Uterus (tissue), 4 donors: ENCODE data around the gene KLHL7. TPM values are rescaled to one million over a fixed set of nuclear protein-coding genes. Genes with fewer than 3 reads are reported as not detected.

Source experiments
- DNase-seq, 2 donors: peaks; one replicate each; pipeline ENCODE4 v3.0.0-alpha.2; 2019 to 2020
- H3K27ac ChIP-seq, 2 donors: fragments of 200-600 bp; sonication (generic); 1 replicate in 1 of 2; 2 replicates in 1 of 2; pipeline ENCODE4 v1.5.1; 2016 to 2018
- H3K27me3 ChIP-seq, 2 donors: fragments of 200-600 bp; sonication (generic); one replicate each; pipeline ENCODE4 v1.5.1; 2018 to 2019; ENCODE audit warnings: control low read depth in 1 of 2
- H3K36me3 ChIP-seq, 2 donors: fragments of 200-600 bp; sonication (generic); one replicate each; pipeline ENCODE4 v1.5.1; 2019; ENCODE audit warnings: control low read depth in 1 of 2
- H3K4me1 ChIP-seq, 2 donors: fragments of 200-600 bp; sonication (generic); one replicate each; pipeline ENCODE4 v1.5.1; 2018 to 2019; ENCODE audit warnings: control low read depth in 1 of 2
- H3K4me3 ChIP-seq, 2 donors: fragments of 200-600 bp; sonication (generic); 1 replicate in 1 of 2; 2 replicates in 1 of 2; pipeline ENCODE4 v1.5.1; 2018 to 2019; ENCODE audit warnings: mild to moderate bottlenecking in 1 of 2
- H3K9me3 ChIP-seq, 2 donors: fragments of 200-600 bp; sonication (generic); one replicate each; pipeline ENCODE4 v1.5.1; 2019; ENCODE audit warnings: control low read depth in 1 of 2
- CTCF ChIP-seq, 4 experiments: fragments of 200-600 bp in 2 of 4; fragments of 450-650 bp in 2 of 4; sonication (generic) in 2 of 4; IDR thresholded peaks; one replicate each; pipeline ENCODE4 v1.5.1; 2016 to 2019; ENCODE audit warnings: antibody characterized with exemption in 4 of 4, mild to moderate bottlenecking in 2 of 4, moderate library complexity in 1 of 4
- POLR2A ChIP-seq, 2 donors: fragments of 450-650 bp; IDR thresholded peaks; one replicate each; pipeline ENCODE4 v1.6.1; 2016; ENCODE audit warnings: antibody characterized with exemption in 2 of 2, mild to moderate bottlenecking in 1 of 2, moderate library complexity in 1 of 2
- intact Hi-C: fragments of 100-400 bp; cut with DNase I; formaldehyde crosslinking; loops from one replicate; pipeline ENCODE4 v1.15.1; 2023; ENCODE audit warnings: low total_unique reads
- total RNA-seq, 4 donors: library from RNA; depleted of rRNA in 3 of 4; stranded (reverse); fragments of >200 nt in 3 of 4; gene quantifications; one replicate each; pipeline versions ENCODE4 v1.1.0 to v1.2.4, GENCODE V29; 2014 to 2023
- donor health status: DM: yes; HTN: yes; CAD: no.

The KLHL7 gene
- total RNA-seq, 4 donors from 2014 or later: 12.0 to 136 (median 45.1) TPM

DNA sequence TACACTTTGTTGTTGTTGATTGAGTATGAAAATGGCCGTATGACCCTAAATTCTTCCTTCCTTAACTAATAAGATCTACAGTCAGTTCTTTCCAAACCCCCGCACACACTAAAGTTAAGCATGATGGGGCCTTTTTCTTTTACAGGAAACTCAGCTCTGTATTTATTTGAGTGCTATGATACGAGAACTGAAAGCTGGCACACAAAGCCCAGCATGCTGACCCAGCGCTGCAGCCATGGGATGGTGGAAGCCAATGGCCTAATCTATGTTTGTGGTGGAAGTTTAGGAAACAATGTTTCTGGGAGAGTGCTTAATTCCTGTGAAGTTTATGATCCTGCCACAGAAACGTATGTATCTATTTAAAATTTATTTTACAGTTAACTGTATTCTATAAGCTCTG is 62.1 kb downstream of the KLHL7 start:
- Histone ChIP-seq H3K9me3 (no peaks in the 10 kb centered on the region), H3K27ac (no peak overlapping the region), H3K4me1 (no peaks in the 10 kb centered on the region), H3K36me3 (no peaks in the 10 kb centered on the region), H3K27me3 (no peaks in the 10 kb centered on the region), H3K4me3 (no peak overlapping the region)
- no peak for DNase-seq
- intact Hi-C loops: no loop called here
- TF ChIP-seq POLR2A (IDR thresholded peaks at IDR 0.05) (no peak), CTCF (IDR thresholded peaks at IDR 0.05) (no peak)

DNA sequence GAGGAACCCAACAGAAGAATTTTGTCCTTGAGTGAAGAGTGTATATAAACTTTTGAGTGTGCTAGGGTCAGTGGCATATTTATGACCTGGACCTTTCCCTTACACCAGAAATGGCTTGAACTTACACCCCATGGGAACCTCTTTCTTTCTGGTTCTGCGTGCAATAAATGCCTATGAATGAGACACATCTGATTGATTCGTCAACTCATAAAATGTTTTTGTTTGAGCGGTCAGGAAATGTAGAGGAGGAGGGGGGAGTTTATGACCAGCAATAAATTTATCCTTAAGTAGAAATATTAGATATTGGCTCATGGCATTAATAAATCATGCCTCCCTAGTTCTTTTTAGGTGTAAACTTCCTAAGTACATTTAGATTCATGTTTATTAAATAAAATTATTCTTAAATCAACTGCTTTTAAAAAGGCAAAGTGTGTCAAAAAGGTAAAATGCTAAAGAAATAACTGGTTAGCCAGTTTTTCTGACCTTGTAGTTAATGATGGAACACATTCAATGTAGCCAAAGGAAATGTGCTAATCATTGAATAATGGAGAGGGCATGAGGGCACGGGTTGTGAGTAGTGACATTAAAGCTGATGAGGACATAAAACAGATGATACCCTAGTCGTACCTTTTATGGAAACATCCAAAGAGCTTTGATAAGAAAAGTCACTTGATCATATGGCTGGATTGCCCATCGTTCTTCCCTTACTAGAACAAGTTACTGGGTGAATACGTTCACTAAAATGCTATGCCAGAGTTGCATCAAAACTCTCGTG is 62.7 kb downstream of the KLHL7 start:
- DNase-seq: no peak
- Histone ChIP-seq H3K27me3 (no peaks in the 10 kb centered on the region), H3K27ac (no peak overlapping the region), H3K9me3 (no peaks in the 10 kb centered on the region), H3K4me3 (no peak overlapping the region), H3K4me1 (no peaks in the 10 kb centered on the region), H3K36me3 (no peaks in the 10 kb centered on the region)
- intact Hi-C loops: no loop called here
- TF ChIP-seq CTCF (IDR thresholded peaks at IDR 0.05) (no peak), POLR2A (IDR thresholded peaks at IDR 0.05) (no peak)

GRCh38 chr7:23175938-23176337 is 70.4 kb downstream of the KLHL7 start:
- Histone ChIP-seq H3K4me1 (no peaks in the 10 kb centered on the region), H3K27me3 (no peaks in the 10 kb centered on the region), H3K4me3 (no peak overlapping the region), H3K36me3 (no peaks in the 10 kb centered on the region), H3K9me3 (no peaks in the 10 kb centered on the region), H3K27ac (no peak overlapping the region)
- TF ChIP-seq CTCF (IDR thresholded peaks at IDR 0.05): no peak
- no peak for TF ChIP-seq POLR2A (IDR thresholded peaks at IDR 0.05)
- intact Hi-C loops: no loop called here
- DNase-seq: no peak

GRCh38 chr7:23181684-23182553 is 76.3 kb downstream of the KLHL7 start, which contains the start of gene NUP42:
Gene NUP42, plus strand, starts transcription at chr7:23182048. Its CDS starts 38 bp downstream, at chr7:23182086.
- peak; percentile 44 to 56 for TF ChIP-seq POLR2A (IDR thresholded peaks at IDR 0.05)
- peak in 1 of 4 experiments; percentile 12 for TF ChIP-seq CTCF (IDR thresholded peaks at IDR 0.05)
- intact Hi-C loops: no loop called here
- H3K4me1 ChIP-seq: no peaks in the 10 kb centered on the region
- peak within 1 kb of the TSS; percentile 70 to 71 for H3K4me3 ChIP-seq
- H3K27me3 ChIP-seq: no peaks in the 10 kb centered on the region
- H3K27ac ChIP-seq: peak within 1 kb of the TSS; percentile 89
- DNase-seq: peak; percentile 91 to 95
- no peaks in the 10 kb centered on the region for H3K9me3 ChIP-seq
- no peaks in the 10 kb centered on the region for H3K36me3 ChIP-seq
